Measurements from ENCODE around the gene FRK.
"Not testable (repeated sequence)": the region's sequence is repeated elsewhere in the genome, so short reads cannot be mapped to it uniquely, and the experiment has no call there.

Gene FRK

GRCh38 chr6:115934829-115935228 lies 125.9 kb downstream of the FRK start:
- no peak for DNase-seq

GRCh38 chr6:115934145-115934544 lies 126.5 kb downstream of the FRK start:
- no peak for DNase-seq

GRCh38 chr6:115932481-115932880 lies 128.2 kb downstream of the FRK start:
- DNase-seq: no peak

GRCh38 chr6:115928000-115928399 lies 132.7 kb downstream of the FRK start:
- not testable (repeated sequence) for DNase-seq

- no peak for DNase-seq
Observed at GRCh38 chr6:115922971-115923370, 137.7 kb downstream of the FRK start.

GRCh38 chr6:115914098-115914497 lies 146.6 kb downstream of the FRK start:
- no peak for DNase-seq

- DNase-seq: no peak
Observed at GRCh38 chr6:115909923-115910546, 150.7 kb downstream of the FRK start.

- DNase-seq: no peak
Observed at GRCh38 chr6:115908906-115909559, 151.7 kb downstream of the FRK start.

GRCh38 chr6:115905471-115905870 lies 155.2 kb downstream of the FRK start:
- DNase-seq: no peak

- DNase-seq: no peak
Observed at GRCh38 chr6:115902436-115902835, 158.3 kb downstream of the FRK start.

GRCh38 chr6:115901896-115902295 lies 158.8 kb downstream of the FRK start:
- DNase-seq: no peak

- DNase-seq: no peak
Observed at GRCh38 chr6:115899730-115900282, 160.9 kb downstream of the FRK start.

- no peak for DNase-seq
Observed at GRCh38 chr6:115898246-115898645, 162.4 kb downstream of the FRK start.

- no peak for DNase-seq
Observed at GRCh38 chr6:115896538-115897129, 164.1 kb downstream of the FRK start.

GRCh38 chr6:115894426-115894992 lies 166.2 kb downstream of the FRK start:
- no peak for DNase-seq

- no peak for DNase-seq
Observed at GRCh38 chr6:115891750-115892149, 168.9 kb downstream of the FRK start.

GRCh38 chr6:115891111-115891669 lies 169.5 kb downstream of the FRK start:
- DNase-seq: no peak

- DNase-seq: no peak
Observed at GRCh38 chr6:115890238-115890637, 170.5 kb downstream of the FRK start.

GRCh38 chr6:115888687-115889470 lies 171.8 kb downstream of the FRK start:
- not testable (repeated sequence) for DNase-seq

GRCh38 chr6:115887891-115888290 lies 172.8 kb downstream of the FRK start:
- no peak for DNase-seq

- DNase-seq: no peak
Observed at GRCh38 chr6:115885636-115886366, 174.9 kb downstream of the FRK start.

GRCh38 chr6:115882771-115883170 lies 177.9 kb downstream of the FRK start:
- DNase-seq: no peak
